Amygdala (tissue), 56 donors: ENCODE measurements around the gene MAJIN.

ENCODE experiments used
- DNase-seq, 56 donors: peaks; one replicate each; lab custom pipeline; 2025; lab: John Stamatoyannopoulos, UW

Gene MAJIN

DNA sequence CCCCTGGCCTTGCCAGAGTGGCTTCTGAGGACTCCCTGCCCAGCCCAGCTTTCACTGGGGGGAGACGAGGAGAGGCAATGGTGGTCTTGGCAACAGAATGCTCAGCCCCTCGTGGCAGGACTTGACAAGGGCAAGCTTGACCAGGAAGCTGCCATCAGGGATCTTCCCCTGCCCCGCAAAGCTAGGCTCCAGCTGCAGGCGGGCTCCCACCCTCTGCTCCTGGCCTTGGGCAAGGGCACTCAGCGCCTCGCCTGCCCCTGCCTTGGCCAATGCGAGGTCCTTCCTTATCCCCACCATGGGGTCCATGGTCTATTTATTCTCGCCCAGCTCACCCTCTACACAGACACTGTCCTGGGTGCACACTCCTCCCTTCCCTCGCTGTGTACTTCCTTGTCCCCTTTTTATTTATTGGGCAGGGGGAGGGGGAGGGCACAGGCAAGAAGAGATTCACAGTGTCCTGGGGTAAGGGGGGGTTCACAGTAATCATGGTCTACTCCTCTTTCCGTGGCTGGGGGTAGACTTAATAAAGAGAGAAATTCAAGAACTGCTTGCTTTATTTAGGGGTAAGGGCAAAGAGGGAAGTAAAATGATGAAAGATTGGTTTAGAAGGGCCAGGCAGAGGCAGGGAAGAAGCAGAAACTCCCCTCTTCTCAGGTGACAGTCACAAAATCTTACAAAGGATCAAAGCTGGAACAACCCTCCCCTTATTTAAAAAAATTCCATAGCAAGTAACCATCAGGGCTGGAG, 37.8 kb downstream of the MAJIN start:
- DNase-seq, result no peak

GRCh38 chr11:64933213-64933934, 38.5 kb downstream of the MAJIN start:
- no peak for DNase-seq

- DNase-seq, result no peak
Measured at GRCh38 chr11:64932324-64932723, 39.6 kb downstream of the MAJIN start.

GRCh38 chr11:64931290-64931689, 40.6 kb downstream of the MAJIN start:
- no peak for DNase-seq

DNA sequence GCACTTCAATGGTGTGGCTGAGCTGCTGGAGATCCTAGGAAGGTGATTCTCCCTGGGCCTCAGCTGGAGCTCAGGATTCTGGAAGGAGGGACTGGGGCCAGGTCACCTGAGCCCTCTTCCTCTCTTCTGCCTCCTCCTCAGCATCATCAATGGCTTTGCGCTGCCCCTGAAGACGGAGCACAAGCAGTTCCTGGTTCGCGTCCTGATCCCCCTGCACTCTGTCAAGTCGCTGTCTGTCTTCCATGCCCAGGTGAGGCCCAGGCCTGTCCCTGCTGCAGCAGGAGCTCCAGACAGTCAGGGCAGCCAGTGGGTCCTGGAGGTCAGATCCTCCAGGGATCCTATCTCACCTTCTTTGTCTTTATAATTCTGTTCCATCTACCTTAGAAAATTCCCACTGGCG, 41.6 kb downstream of the MAJIN start:
- no peak for DNase-seq

DNA sequence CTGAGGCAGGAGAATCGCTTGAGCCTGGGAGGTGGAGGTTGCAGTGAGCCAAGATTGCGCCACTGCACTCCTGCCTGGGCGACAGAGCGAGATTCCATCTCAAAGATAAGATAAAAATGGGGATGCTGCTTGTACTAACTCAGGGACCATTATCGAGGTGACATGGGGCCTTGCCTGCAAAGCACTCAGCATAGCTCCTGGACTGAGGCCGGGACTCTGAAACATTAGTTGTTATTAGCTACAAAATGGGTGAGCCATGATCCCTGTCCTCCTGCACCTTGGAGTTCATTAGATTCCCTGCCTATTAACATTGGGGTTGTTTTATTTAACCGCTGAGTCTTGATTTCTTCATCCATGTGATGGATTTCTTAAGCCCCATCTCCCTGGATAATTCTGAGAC, 42.3 kb downstream of the MAJIN start:
- no peak for DNase-seq

DNA sequence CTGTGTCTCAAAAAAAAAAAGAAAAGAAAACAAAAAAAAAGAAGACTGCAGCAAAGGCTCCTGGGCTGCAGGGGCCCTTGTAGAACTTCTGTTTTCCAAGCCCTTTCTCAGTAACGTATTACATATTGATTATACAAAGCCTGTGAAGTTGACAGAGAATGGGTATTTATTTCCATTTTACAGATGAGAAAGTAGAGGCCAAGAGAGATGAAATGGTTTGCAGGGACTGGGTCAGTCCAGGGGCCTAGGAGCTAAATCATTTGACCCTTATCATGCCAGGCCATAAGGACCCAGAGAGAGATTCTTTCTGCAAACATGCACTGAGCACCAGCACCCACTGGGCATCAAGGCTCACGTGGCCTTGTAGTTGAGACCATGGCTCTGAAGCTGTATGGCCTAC, 43.0 kb downstream of the MAJIN start:
- no peak for DNase-seq

GRCh38 chr11:64926689-64927088, 45.2 kb downstream of the MAJIN start:
- DNase-seq, result no peak

GRCh38 chr11:64925536-64926436, 46.1 kb downstream of the MAJIN start:
- DNase-seq, result peak in 1 of 56 donors; percentile 26

GRCh38 chr11:64924910-64925284, 47.0 kb downstream of the MAJIN start:
- DNase-seq, result peak in 5 of 56 donors; percentile 22 to 53 (median 41)

GRCh38 chr11:64923944-64924909, 47.7 kb downstream of the MAJIN start, which contains the start of gene PPP2R5B:
Gene PPP2R5B (plus strand): TSS chr11:64924689. CDS start chr11:64925735, 1,046 bp downstream.
- peak; percentile 70 to 98 (median 92) for DNase-seq

DNA sequence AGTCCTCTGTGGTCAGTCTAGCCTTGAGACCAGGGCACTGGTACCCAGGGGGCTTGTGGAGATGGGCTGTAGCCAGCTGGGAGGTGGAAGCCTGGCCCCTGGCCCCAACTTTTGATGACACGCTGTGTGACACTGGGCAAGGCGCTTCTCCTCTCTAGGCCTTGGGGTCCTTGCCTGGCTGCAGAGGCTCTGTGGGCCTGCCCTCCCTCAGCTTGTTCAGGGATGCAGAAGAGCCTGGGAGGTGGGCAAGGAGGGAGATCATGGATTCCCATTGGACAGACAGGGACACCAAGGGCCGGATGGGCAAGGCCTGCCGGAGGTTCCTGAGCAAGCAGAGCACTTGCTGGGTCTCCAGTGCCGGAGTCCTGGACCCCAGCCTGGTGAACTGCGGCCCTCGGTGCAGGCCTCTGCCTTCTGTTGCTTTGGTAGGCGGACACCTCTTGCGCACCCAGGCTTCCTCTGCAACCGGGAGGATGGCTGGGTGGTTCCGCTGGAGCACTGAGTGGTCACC, 48.7 kb downstream of the MAJIN start:
- DNase-seq, result no peak

DNA sequence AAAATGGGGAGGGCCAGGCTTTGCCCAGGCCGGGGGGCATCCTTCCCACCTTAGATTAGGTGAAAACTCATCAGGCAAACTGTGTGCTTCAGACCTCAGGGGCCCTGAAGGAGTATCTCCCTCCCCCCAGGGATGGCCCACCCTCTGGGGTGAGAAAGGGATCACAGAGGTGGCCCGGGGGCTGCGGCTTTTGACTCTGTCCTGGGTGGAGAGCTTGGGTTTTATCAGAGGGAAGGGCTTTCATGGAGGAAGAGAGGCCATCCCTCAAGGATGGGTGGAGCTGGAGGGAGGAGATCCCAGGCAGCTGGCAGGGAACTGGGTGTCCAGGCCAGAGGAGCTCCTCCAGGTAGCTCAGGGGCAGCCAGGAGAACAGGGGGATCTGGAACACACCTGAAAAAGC, 50.5 kb downstream of the MAJIN start:
- DNase-seq, result no peak

GRCh38 chr11:64920124-64920523, 51.8 kb downstream of the MAJIN start:
- DNase-seq, result no peak

- DNase-seq, result peak in 3 of 56 donors; percentile 6 to 11 (median 7)
Measured at GRCh38 chr11:64919627-64920026, 52.3 kb downstream of the MAJIN start.

GRCh38 chr11:64918017-64918416, 53.9 kb downstream of the MAJIN start:
- peak in 3 of 56 donors; percentile 8 to 19 (median 14) for DNase-seq

DNA sequence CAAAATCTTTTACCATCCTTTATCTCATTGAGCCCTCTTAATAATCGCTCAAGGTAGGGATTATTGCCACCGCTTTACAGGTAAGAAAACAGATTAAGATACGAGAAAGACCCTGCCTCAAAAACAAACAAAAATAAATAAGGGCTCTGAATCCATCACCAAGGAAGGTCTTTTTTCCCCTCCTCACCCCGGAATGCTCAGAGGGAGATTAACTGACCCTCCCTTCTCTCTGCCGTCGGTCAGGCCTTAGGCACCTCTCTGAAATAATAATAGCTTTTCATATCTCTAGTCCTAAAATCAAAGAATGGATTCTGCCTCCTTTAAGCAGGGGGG, 54.3 kb downstream of the MAJIN start:
- DNase-seq, result no peak

DNA sequence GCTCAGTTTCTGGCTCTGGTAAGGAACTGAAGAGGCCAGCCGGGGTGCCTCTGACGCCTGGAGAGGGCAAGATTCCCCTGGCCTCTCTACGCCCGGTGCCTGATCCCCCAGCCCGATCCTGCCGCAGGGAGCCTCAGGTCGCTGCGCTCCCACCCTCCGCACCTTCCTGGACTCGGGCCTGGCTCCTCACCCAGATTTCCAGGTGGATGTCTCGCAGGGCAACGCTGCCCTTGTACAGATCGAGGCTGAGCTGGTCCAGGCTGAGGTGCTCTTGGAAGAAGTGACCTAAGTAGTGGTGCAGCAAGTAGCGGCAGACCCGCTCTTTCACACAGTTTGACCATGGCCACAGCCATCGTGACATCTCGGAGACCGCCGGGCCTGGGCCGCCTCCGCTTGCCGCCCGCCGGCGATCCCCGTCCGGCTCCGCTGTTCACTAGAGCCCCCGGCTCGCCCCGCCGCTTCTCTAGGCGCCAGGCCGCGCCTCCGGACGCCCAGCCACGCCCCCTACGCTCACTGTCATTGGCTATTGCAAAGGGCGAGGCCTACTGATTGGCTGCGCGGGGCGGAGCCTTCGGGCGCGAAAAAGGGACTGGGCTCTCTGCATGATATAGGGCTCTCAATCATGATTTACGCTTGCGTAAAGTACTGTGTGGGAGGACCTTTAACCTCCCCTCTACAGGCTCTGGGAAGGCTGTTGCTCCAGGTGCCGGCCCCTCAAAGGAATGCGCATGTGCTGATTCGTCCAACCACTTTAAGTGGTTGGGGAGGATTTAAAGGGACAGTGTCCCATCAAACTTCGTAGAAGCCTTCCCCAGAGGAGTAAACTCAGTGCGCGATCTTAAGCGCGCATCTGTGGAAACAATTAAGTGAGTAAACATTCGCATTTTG, 54.9 kb downstream of the MAJIN start, which contains the start of gene ATG2A:
TSS of gene ATG2A (minus strand) at position 435 of the 888 bp plus-strand sequence. CDS start at position 361, 74 bp downstream.
- DNase-seq, result peak; percentile 77 to 99 (median 97)
